ENCODE measurements around the gene CHRNE. TPM values are rescaled to one million over a fixed set of nuclear protein-coding genes. Genes with fewer than 3 reads are reported as not detected.

CHRNE gene
- total RNA-seq, 6 experiments from 2014 or later, result 0.07 to 0.15 (median 0.07) TPM; not detected in 3

DNA sequence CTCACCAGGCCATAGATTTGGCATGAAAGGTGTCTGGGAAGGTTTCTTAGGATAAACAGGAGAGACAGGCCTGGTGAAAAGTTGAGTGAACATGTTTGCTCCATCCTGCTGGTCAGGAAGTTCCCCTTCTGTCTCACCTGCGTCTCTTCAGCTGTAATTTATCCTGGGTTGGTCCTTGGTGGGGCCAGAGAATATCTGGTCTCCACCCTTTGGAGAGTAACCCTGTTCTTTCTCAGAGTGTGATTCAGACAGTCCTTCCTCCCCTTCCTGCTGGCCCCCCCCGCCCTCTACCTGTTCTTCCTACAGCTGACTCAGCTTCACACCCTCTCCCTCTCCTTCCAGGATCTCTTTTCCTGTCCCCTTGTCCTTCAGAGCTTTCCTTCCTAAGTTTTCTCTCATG is 52.7 kb downstream of the CHRNE start:
- Mint-ChIP-seq H3K4me3 (no peak overlapping the region), H3K27me3 (ENCODE audit: insufficient read depth) (no peaks in the 10 kb centered on the region; the same call in 1 of the 2 replicates), H3K9me3 (no peaks in the 10 kb centered on the region), H3K4me1 (ENCODE audit: low read depth) (peaks cover 51% of the 10 kb centered on the region), H3K36me3 (ENCODE audit: low read depth) (peaks cover 21% of the 10 kb centered on the region), H3K27ac (no peak overlapping the region; the same call in 1 of the 2 replicates)
- DNase-seq, result no peak
- TF ChIP-seq, protein P1, sequence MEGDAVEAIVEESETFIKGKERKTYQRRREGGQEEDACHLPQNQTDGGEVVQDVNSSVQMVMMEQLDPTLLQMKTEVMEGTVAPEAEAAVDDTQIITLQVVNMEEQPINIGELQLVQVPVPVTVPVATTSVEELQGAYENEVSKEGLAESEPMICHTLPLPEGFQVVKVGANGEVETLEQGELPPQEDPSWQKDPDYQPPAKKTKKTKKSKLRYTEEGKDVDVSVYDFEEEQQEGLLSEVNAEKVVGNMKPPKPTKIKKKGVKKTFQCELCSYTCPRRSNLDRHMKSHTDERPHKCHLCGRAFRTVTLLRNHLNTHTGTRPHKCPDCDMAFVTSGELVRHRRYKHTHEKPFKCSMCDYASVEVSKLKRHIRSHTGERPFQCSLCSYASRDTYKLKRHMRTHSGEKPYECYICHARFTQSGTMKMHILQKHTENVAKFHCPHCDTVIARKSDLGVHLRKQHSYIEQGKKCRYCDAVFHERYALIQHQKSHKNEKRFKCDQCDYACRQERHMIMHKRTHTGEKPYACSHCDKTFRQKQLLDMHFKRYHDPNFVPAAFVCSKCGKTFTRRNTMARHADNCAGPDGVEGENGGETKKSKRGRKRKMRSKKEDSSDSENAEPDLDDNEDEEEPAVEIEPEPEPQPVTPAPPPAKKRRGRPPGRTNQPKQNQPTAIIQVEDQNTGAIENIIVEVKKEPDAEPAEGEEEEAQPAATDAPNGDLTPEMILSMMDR (IDR thresholded peaks at IDR 0.05), result no peak

DNA sequence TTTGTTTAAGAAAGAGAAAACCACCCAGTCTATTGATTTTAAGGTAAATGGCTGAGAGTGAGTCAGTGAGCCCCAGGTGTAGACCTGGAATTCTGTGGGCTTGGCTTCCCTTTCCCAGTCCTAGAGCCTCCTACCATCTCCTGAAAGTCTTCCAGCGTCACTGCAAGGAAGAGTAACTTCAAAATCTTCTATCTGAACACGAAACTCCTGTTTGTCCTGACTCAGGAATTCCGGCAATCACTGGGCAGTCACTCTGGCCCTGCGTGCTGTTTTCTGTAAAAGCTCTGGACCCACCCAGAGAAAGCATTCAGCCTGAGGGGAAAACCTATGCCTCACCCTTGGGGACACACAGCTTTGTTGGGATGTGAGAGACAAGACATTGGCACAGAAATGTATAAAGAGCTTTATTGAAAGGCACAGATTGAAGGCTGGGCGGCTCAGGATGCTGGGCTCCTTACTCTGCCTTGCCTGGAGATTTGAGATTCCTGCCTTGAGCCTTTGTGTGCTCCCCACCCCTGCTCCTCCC is 53.8 kb downstream of the CHRNE start:
- peak; percentile 58 for DNase-seq
- peak overlapping the region; percentile 64 for H3K27ac Mint-ChIP-seq
- H3K36me3 Mint-ChIP-seq (ENCODE audit: low read depth), result peaks cover 17% of the 10 kb centered on the region
- H3K4me1 Mint-ChIP-seq (ENCODE audit: low read depth), result peaks cover 43% of the 10 kb centered on the region
- peak overlapping the region; percentile 18; the same call in 1 of the 2 replicates for H3K4me3 Mint-ChIP-seq
- H3K27me3 Mint-ChIP-seq (ENCODE audit: insufficient read depth), result no peaks in the 10 kb centered on the region; the same call in 1 of the 2 replicates
- TF ChIP-seq, protein P1 (IDR thresholded peaks at IDR 0.05), result no peak
- H3K9me3 Mint-ChIP-seq, result no peaks in the 10 kb centered on the region

Other genes with a start within 250 kb of the CHRNE start
- gene PELP1, start 199.0 kb downstream of the CHRNE start, total RNA-seq (2021; fragmentation: NEBNext Ultra II Directional; extraction: Animal tissue kit (Norgen Biotek cat#: 25700)), result 10 to 100 TPM; 52.8 to 64.9 (median 60.5) TPM
- gene ARRB2, start 192.5 kb downstream of the CHRNE start, total RNA-seq (2021; fragmentation: NEBNext Ultra II Directional; extraction: Animal tissue kit (Norgen Biotek cat#: 25700)), result 10 to 100 TPM in 2 of 6 experiments, 1 to 10 TPM in 4; 8.0 to 10.7 (median 9.1) TPM
- 10 to 100 TPM; 15.3 to 19.1 (median 17.4) TPM for gene MED11, start 171.7 kb downstream of the CHRNE start, total RNA-seq (2021; fragmentation: NEBNext Ultra II Directional; extraction: Animal tissue kit (Norgen Biotek cat#: 25700))
- not detected for gene ZMYND15, start 163.3 kb downstream of the CHRNE start, total RNA-seq (2021; fragmentation: NEBNext Ultra II Directional; extraction: Animal tissue kit (Norgen Biotek cat#: 25700))
- under 1 TPM; 0.31 to 0.92 (median 0.62) TPM for gene CXCL16, start 163.2 kb downstream of the CHRNE start, total RNA-seq (2021; fragmentation: NEBNext Ultra II Directional; extraction: Animal tissue kit (Norgen Biotek cat#: 25700))
- not detected for gene TM4SF5, start 131.2 kb downstream of the CHRNE start, total RNA-seq (2021; fragmentation: NEBNext Ultra II Directional; extraction: Animal tissue kit (Norgen Biotek cat#: 25700))
- gene VMO1, start 116.7 kb downstream of the CHRNE start, total RNA-seq (2021; fragmentation: NEBNext Ultra II Directional; extraction: Animal tissue kit (Norgen Biotek cat#: 25700)), result under 1 TPM in 3 of 6 experiments, not detected in 3; 0.23 to 0.34 (median 0.31) TPM
- not detected for gene GLTPD2, start 114.1 kb downstream of the CHRNE start, total RNA-seq (2021; fragmentation: NEBNext Ultra II Directional; extraction: Animal tissue kit (Norgen Biotek cat#: 25700))
- gene PSMB6, start 106.9 kb downstream of the CHRNE start, total RNA-seq (2021; fragmentation: NEBNext Ultra II Directional; extraction: Animal tissue kit (Norgen Biotek cat#: 25700)), result 100 to 1,000 TPM; 216 to 280 (median 237) TPM
- gene PLD2, start 95.9 kb downstream of the CHRNE start, total RNA-seq (2021; fragmentation: NEBNext Ultra II Directional; extraction: Animal tissue kit (Norgen Biotek cat#: 25700)), result 10 to 100 TPM; 14.9 to 21.8 (median 19.4) TPM
- gene MINK1, start 69.8 kb downstream of the CHRNE start, total RNA-seq (2021; fragmentation: NEBNext Ultra II Directional; extraction: Animal tissue kit (Norgen Biotek cat#: 25700)), result 10 to 100 TPM; 68.5 to 82.4 (median 71.6) TPM
- 1 to 10 TPM in 4 of 6 experiments, under 1 TPM in 2; 0.95 to 1.6 (median 1.4) TPM for gene C17orf107, start 3.6 kb downstream of the CHRNE start, total RNA-seq (2021; fragmentation: NEBNext Ultra II Directional; extraction: Animal tissue kit (Norgen Biotek cat#: 25700))
- not detected for gene GP1BA, start 29.2 kb upstream of the CHRNE start, total RNA-seq (2021; fragmentation: NEBNext Ultra II Directional; extraction: Animal tissue kit (Norgen Biotek cat#: 25700))
- gene SLC25A11, start 36.9 kb upstream of the CHRNE start, total RNA-seq (2021; fragmentation: NEBNext Ultra II Directional; extraction: Animal tissue kit (Norgen Biotek cat#: 25700)), result 10 to 100 TPM; 61.9 to 78.6 (median 64.4) TPM
- gene RNF167, start 37.2 kb upstream of the CHRNE start, total RNA-seq (2021; fragmentation: NEBNext Ultra II Directional; extraction: Animal tissue kit (Norgen Biotek cat#: 25700)), result 100 to 1,000 TPM in 3 of 6 experiments, 10 to 100 TPM in 3; 88.3 to 122 (median 97.6) TPM
- gene PFN1, start 45.4 kb upstream of the CHRNE start, total RNA-seq (2021; fragmentation: NEBNext Ultra II Directional; extraction: Animal tissue kit (Norgen Biotek cat#: 25700)), result 1,000 to 10,000 TPM; 1,630 to 1,970 (median 1,832) TPM
- gene ENO3, start 48.0 kb upstream of the CHRNE start, total RNA-seq (2021; fragmentation: NEBNext Ultra II Directional; extraction: Animal tissue kit (Norgen Biotek cat#: 25700)), result 1 to 10 TPM; 1.9 to 4.6 (median 3.2) TPM
- 10 to 100 TPM; 59.4 to 76.9 (median 65.6) TPM for gene SPAG7, start 64.7 kb upstream of the CHRNE start, total RNA-seq (2021; fragmentation: NEBNext Ultra II Directional; extraction: Animal tissue kit (Norgen Biotek cat#: 25700))
- 10 to 100 TPM; 48.9 to 60.8 (median 54.1) TPM for gene CAMTA2, start 84.6 kb upstream of the CHRNE start, total RNA-seq (2021; fragmentation: NEBNext Ultra II Directional; extraction: Animal tissue kit (Norgen Biotek cat#: 25700))
- gene INCA1, start 94.4 kb upstream of the CHRNE start, total RNA-seq (2021; fragmentation: NEBNext Ultra II Directional; extraction: Animal tissue kit (Norgen Biotek cat#: 25700)), result 1 to 10 TPM in 4 of 6 experiments, under 1 TPM in 2; 0.66 to 1.5 (median 1.0) TPM
- gene KIF1C, start 94.9 kb upstream of the CHRNE start, total RNA-seq (2021; fragmentation: NEBNext Ultra II Directional; extraction: Animal tissue kit (Norgen Biotek cat#: 25700)), result 100 to 1,000 TPM; 174 to 200 (median 178) TPM
- under 1 TPM in 1 of 6 experiments, not detected in 5; 0.12 TPM for gene SLC52A1, start 132.3 kb upstream of the CHRNE start, total RNA-seq (2021; fragmentation: NEBNext Ultra II Directional; extraction: Animal tissue kit (Norgen Biotek cat#: 25700))
- under 1 TPM in 5 of 6 experiments, not detected in 1; 0.09 to 0.19 (median 0.13) TPM for gene ZFP3, start 175.4 kb upstream of the CHRNE start, total RNA-seq (2021; fragmentation: NEBNext Ultra II Directional; extraction: Animal tissue kit (Norgen Biotek cat#: 25700))
- 1 to 10 TPM; 3.5 to 4.9 (median 3.8) TPM for gene ZNF232, start 208.8 kb upstream of the CHRNE start, total RNA-seq (2021; fragmentation: NEBNext Ultra II Directional; extraction: Animal tissue kit (Norgen Biotek cat#: 25700))
- under 1 TPM; 0.05 to 0.19 (median 0.10) TPM for gene USP6, start 212.9 kb upstream of the CHRNE start, total RNA-seq (2021; fragmentation: NEBNext Ultra II Directional; extraction: Animal tissue kit (Norgen Biotek cat#: 25700))

Measured in HFFc6 (cell line).